Measurements from ENCODE around the gene IRGQ.

Gene IRGQ

GRCh38 chr19:43534816-43535761 lies 60.8 kb downstream of the IRGQ start:
- DNase-seq, result peak; percentile 53

Measured in fibroblast of skin of back (primary cell).